HL-60/S4 treated with phorbol 12-myristate 13-acetate at 8.2 ng/mL for 4 days and 3 days (cell line): ENCODE data around the gene ITGB4.

Experiments
- in situ Hi-C: fragments of 300-500 bp; cut with MboI; formaldehyde crosslinking; loops from 2 replicates; pipeline ENCODE4 v1.15.0; 2022; ENCODE audit warnings: low sequenced_read_pairs

ITGB4 gene

DNA sequence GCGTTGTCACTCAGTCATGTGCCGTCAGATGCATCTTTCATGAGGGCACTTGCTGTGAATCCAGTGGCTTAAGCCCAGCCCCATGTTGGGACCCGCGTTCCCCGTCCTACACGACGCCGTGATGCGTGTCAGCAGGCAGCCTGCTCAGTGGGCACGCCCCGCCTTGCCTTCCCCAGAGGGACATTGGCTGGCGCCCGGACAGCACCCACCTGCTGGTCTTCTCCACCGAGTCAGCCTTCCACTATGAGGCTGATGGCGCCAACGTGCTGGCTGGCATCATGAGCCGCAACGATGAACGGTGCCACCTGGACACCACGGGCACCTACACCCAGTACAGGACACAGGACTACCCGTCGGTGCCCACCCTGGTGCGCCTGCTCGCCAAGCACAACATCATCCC, 8.8 kb downstream of the ITGB4 start:
- in situ Hi-C loops = no loop called here

GRCh38 chr17:75731086-75731715, 9.9 kb downstream of the ITGB4 start:
- in situ Hi-C loops = no loop called here

DNA sequence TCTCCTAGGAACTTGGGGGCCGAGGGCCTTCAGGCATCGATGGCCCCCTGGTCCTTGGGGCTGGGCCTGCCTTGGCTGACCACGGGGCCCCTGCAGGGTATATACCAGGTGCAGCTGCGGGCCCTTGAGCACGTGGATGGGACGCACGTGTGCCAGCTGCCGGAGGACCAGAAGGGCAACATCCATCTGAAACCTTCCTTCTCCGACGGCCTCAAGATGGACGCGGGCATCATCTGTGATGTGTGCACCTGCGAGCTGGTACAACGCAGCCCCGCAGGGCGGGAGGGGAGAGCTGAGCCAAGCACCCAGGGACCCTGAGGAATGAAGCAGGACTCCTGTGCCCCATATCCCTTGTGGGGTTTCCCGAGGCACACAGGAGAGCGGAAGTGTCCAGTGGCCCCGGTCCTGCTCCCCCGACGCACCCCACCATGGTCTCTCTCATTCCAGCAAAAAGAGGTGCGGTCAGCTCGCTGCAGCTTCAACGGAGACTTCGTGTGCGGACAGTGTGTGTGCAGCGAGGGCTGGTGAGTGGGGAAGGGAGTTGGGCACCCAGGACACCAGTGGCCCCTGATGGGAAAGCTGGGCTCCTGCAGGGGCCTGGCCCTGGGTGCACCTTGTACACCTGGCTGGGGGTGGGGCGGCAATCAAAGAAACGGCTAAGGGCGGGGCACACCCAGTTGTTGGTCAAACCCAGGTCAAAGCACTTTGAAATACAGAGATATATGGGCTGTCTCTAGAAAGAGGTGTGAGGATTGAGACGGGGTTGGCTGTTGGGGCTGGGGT, 10.6 kb downstream of the ITGB4 start:
- in situ Hi-C loops = no loop called here

DNA sequence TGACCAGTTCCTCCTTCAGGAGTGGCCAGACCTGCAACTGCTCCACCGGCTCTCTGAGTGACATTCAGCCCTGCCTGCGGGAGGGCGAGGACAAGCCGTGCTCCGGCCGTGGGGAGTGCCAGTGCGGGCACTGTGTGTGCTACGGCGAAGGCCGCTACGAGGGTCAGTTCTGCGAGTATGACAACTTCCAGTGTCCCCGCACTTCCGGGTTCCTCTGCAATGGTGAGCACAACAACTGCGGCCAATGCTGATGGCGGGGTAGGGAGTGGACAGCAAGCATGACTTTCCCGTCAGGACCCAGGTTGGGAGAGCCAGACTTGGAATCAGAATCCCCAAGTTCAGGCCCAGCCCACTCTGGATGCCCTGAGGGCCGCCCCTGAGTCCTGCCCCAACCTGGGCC, 12.2 kb downstream of the ITGB4 start:
- in situ Hi-C loops = no loop called here

DNA sequence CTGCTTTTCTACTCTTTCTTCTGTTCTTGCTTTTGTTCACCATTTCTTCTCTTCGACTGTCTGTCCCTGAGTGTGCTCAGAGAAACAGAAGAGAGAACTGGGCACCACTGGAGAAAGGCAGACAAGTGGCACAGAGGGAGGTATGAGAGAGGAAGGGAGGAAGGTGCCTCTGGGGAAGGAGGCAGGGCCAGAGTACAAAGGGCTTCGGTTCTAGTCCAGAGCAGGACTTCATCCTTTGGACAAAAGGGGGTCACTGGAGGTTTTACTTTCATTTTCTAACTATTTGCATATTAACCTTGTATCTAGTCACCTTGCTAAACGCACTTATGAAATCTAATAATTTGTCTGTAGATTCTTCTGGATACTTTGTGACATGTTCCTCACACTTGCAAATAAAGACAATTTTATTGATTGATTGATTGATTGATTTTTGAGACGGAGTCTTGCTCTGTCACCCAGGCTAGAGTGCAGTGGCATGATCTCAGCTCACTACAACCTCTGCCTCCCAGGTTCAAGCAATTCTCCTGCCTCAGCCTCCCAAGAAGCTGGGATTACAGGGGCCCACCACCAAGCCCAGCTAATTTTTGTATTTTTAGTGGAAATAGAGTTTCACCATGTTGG, 13.5 kb downstream of the ITGB4 start:
- in situ Hi-C loops = no loop called here

DNA sequence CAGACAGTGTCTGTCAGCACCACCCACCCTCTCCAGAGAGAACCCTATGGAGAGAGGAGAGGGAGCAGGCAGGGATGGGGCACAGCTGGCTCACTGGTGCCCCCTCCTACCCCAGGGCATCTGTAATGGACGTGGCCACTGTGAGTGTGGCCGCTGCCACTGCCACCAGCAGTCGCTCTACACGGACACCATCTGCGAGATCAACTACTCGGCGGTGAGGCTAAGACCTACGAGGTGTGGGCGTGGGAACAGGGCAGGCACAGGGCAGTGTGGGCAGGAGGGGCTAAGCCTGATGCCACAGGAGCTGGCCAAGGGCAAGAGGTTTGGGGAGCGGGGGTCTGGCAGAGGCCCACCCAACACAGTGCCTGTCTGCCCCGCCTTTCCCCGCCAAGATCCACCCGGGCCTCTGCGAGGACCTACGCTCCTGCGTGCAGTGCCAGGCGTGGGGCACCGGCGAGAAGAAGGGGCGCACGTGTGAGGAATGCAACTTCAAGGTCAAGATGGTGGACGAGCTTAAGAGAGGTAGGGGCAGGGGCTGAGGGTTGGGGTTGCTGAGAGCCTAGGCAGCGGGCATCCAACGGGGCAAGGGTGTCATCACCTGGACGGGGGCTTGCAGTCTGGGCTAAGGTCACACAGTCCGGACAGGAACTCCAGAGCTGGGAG, 15.0 kb downstream of the ITGB4 start:
- in situ Hi-C loops = no loop called here

- in situ Hi-C loops = no loop called here
Observed at GRCh38 chr17:75737133-75737962, 16.1 kb downstream of the ITGB4 start.

DNA sequence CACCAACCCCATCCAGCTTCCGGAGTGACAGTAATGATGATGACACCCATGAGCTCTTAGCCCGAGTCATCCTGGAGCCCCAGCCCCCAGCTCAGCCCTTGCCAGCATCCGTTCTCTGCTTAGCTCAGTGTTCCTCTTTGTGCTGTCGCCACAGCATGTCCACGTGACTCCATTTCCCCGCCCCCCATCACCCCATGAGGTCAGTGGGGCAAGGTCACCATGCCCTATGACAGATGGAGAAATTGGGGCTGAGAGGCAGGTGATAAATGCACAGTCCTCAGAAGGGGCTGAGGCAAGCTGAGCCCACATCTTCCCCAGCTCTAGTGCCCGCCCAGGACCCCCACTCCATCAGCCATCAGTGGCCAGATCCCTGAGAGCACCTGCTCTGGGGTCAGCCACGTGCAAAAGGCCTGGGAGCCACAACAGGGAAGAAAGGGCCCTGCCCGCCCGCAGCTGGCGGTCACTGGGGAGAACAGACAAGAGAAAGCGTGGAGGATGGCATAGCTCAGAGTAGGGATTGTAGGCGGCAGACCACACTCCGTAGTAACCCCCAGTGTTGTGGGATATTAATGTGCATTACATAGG, 17.1 kb downstream of the ITGB4 start:
- in situ Hi-C loops = no loop called here

DNA sequence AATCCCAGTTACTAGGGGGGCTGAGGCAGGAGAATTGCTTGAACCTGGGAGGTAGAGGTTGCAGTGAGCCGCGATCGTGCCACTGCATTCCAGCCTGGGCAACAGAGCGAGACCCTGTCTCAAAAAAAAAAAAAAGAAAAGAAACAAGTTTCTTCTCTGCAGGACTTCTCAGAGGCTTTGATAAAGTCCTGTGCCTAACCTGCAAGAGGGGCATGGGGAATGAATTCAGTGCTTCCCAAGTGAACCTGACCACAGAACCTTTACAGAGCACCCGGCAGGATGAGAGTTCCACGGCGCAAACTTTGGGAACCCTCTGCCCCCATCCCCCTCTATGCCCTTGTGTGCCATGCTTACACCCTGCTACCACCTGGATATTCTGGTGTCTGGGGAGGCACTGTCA, 17.9 kb downstream of the ITGB4 start:
- in situ Hi-C loops = no loop called here

- in situ Hi-C loops = no loop called here
Observed at GRCh38 chr17:75739801-75740200, 18.5 kb downstream of the ITGB4 start.

- in situ Hi-C loops = no loop called here
Observed at GRCh38 chr17:75740215-75740614, 19.0 kb downstream of the ITGB4 start.

DNA sequence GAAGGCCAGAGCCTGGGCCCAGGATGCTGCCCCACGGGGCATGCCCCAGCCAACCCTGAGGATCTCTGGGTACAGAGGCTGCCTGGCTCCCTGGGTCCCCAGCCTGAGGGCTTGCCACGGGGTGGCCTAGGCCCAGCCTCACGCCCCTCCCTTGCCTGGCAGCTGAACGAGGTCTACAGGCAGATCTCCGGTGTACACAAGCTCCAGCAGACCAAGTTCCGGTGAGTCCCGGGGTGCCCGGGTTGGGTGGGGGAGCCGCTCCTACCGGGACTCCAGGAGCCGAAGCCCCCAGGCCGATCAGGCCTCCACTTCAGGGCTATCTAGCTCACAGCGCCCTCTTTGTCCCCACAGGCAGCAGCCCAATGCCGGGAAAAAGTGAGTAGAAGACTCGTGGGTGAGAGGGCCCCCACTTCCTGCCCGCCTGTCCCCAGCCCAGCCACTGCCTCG, 19.4 kb downstream of the ITGB4 start:
- in situ Hi-C loops = no loop called here

DNA sequence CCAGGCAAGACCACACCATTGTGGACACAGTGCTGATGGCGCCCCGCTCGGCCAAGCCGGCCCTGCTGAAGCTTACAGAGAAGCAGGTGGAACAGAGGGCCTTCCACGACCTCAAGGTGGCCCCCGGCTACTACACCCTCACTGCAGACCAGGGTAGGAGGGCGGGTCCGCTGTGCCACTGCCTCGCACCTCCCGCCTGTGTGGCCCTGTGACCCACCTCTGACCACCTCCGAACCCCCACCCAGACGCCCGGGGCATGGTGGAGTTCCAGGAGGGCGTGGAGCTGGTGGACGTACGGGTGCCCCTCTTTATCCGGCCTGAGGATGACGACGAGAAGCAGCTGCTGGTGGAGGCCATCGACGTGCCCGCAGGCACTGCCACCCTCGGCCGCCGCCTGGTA, 21.1 kb downstream of the ITGB4 start:
- in situ Hi-C loops = no loop called here

- in situ Hi-C loops = no loop called here
Observed at GRCh38 chr17:75743625-75744206, 22.5 kb downstream of the ITGB4 start.

GRCh38 chr17:75748706-75749105, 27.4 kb downstream of the ITGB4 start:
- in situ Hi-C loops = no loop called here

- in situ Hi-C loops = no loop called here
Observed at GRCh38 chr17:75749545-75750389, 28.5 kb downstream of the ITGB4 start.

GRCh38 chr17:75750661-75751423, 29.6 kb downstream of the ITGB4 start:
- in situ Hi-C loops = no loop called here

DNA sequence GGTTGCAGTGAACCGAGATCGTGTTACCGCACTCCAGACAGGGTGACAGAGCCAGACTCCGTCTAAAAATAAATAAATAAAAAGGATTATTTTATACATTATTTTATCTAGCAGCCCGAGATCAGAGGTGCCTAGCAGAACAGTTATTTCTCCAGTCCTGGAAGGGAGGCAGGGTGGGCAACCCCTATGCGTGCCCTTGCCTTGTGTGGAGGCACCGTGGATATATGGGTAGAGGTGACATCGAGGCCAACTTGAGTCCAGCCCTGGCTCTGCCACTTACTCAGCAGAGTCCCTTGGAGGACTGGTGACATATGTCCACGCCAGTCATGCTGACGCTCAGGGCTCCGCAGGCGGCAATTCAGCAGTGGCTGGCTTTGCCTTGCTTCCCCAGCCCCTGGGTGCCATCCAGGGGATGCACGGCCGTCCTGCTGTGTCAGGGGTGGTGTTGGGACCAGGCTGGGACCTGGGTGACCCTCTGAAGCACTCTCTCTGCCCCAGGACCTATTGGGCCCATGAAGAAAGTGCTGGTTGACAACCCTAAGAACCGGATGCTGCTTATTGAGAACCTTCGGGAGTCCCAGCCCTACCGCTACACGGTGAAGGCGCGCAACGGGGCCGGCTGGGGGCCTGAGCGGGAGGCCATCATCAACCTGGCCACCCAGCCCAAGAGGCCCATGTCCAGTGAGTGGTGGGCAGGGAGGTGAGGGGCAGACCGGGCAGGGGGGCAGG, 30.6 kb downstream of the ITGB4 start:
- in situ Hi-C loops = no loop called here
